ENCODE data around the gene IRF7. TPM values are rescaled to one million over a fixed set of nuclear protein-coding genes. Genes with fewer than 3 reads are reported as not detected.

The IRF7 gene
- total RNA-seq, 1 experiment from 2014 or later = 80.8 TPM

DNA sequence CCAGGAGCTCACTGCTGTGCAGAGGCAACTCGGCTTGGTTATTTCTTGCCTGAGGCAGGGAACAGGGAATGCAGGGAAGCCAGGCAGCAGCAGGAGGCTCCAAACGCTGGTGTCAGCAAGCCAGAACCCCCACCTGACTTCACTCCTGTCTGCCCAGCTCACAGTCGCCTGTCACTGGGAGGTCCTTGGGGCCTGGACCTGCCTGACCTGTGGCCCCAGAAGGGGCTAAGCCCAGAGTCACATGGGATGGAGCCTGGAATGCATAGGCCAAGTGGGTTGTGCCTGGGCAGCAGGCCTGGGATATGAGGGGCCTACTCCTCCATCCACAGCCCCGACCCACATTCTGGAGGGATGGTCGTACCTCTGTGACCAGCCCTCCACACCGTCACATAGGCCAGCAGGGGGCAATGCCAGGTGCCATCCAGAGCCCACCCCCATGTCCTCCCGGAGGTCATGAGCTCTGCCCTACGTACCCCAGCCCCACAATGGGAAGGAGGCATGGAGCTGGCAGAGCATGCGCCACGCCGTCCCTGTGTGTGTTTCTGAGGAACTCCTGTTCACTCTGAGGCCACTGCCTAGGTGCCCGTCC lies 49.7 kb downstream of the IRF7 start:
- H3K4me3 ChIP-seq (ENCODE audit: low read length) = no peak overlapping the region
- no peaks in the 10 kb centered on the region for H3K36me3 ChIP-seq (ENCODE audit: low read depth, low read length)
- ChIA-PET POLR2A (ENCODE audit: unreplicated experiment) (interaction anchor here (0.5 kb wide), 1 partner anchor 272 kb away, joined by 4 read pairs; no protein-coding TSS in a partner anchor), CTCF (no interaction called here)
- ATAC-seq = no peak
- H3K27me3 ChIP-seq (ENCODE audit: low read length) = no peaks in the 10 kb centered on the region
- H4K20me1 ChIP-seq (ENCODE audit: low read length) = 0 out of 2 replicates have a peak, but pooled peaks cover 5% of the 10 kb centered on the region
- no peaks in the 10 kb centered on the region for H3F3A ChIP-seq (ENCODE audit: low read length, unreplicated experiment)
- H3K9me3 ChIP-seq (ENCODE audit: low read length) = no peaks in the 10 kb centered on the region
- no peak overlapping the region for H3K4me2 ChIP-seq (ENCODE audit: low read length)
- H3K79me2 ChIP-seq (ENCODE audit: low read length) = peaks cover 50% of the 10 kb centered on the region
- no peak for DNase-seq
- H3K9me2 ChIP-seq (replicated peaks; ENCODE audit: low read length) = no peaks in the 10 kb centered on the region
- TF ChIP-seq, protein P1, sequence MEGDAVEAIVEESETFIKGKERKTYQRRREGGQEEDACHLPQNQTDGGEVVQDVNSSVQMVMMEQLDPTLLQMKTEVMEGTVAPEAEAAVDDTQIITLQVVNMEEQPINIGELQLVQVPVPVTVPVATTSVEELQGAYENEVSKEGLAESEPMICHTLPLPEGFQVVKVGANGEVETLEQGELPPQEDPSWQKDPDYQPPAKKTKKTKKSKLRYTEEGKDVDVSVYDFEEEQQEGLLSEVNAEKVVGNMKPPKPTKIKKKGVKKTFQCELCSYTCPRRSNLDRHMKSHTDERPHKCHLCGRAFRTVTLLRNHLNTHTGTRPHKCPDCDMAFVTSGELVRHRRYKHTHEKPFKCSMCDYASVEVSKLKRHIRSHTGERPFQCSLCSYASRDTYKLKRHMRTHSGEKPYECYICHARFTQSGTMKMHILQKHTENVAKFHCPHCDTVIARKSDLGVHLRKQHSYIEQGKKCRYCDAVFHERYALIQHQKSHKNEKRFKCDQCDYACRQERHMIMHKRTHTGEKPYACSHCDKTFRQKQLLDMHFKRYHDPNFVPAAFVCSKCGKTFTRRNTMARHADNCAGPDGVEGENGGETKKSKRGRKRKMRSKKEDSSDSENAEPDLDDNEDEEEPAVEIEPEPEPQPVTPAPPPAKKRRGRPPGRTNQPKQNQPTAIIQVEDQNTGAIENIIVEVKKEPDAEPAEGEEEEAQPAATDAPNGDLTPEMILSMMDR (conservative IDR thresholded peaks at IDR 0.05; ENCODE audit: low read depth, low read length) = no peak
- no peak for TF ChIP-seq EZH2 (IDR thresholded peaks at IDR 0.05; ENCODE audit: low read length, unreplicated experiment)
- no peak for TF ChIP-seq EZH2phosphoT487 (IDR thresholded peaks at IDR 0.05; ENCODE audit: borderline replicate concordance, low read length)
- no peak overlapping the region for H3K27ac ChIP-seq (ENCODE audit: low read length)
- H3K4me1 ChIP-seq (ENCODE audit: insufficient read depth, low read length) = peaks cover 32% of the 10 kb centered on the region
- no peak overlapping the region for H3K9ac ChIP-seq (ENCODE audit: low read length)
- intact Hi-C loops (cut with micrococcal nuclease) = loop anchor here (10.0 kb wide), 1 partner anchor 49 kb away; the partner anchor contains the start of gene IRF7
- BruUV-seq (replicated peaks) = no TSS peak
- no peak overlapping the region for H2AFZ ChIP-seq (ENCODE audit: low read length)

- Histone ChIP-seq H3K36me3 (ENCODE audit: low read depth, low read length) (no peaks in the 10 kb centered on the region), H3K79me2 (ENCODE audit: low read length) (peaks cover 50% of the 10 kb centered on the region), H3K9ac (ENCODE audit: low read length) (no peak overlapping the region), H3K4me1 (ENCODE audit: insufficient read depth, low read length) (peaks cover 32% of the 10 kb centered on the region), H3K27me3 (ENCODE audit: low read length) (no peaks in the 10 kb centered on the region), H2AFZ (ENCODE audit: low read length) (no peak overlapping the region), H3K9me2 (replicated peaks; ENCODE audit: low read length) (no peaks in the 10 kb centered on the region), H3F3A (ENCODE audit: low read length, unreplicated experiment) (no peaks in the 10 kb centered on the region), H3K4me2 (ENCODE audit: low read length) (no peak overlapping the region), H3K4me3 (ENCODE audit: low read length) (no peak overlapping the region), H3K9me3 (ENCODE audit: low read length) (no peaks in the 10 kb centered on the region), H4K20me1 (ENCODE audit: low read length) (0 out of 2 replicates have a peak, but pooled peaks cover 5% of the 10 kb centered on the region), H3K27ac (ENCODE audit: low read length) (peak overlapping the region; percentile 18; the same call in 1 of the 2 replicates)
- ATAC-seq (no peak), DNase-seq (peak; percentile 52)
- intact Hi-C loops (cut with micrococcal nuclease) = loop anchor here (10.0 kb wide), 1 partner anchor 51 kb away; the partner anchor contains the start of gene IRF7
- ChIA-PET POLR2A (ENCODE audit: unreplicated experiment) (interaction anchor here (0.6 kb wide), 1 partner anchor 255 kb away, joined by 8 read pairs; the partner anchor contains the start of gene PNPLA2), CTCF (no interaction called here)
- TF ChIP-seq EZH2 (IDR thresholded peaks at IDR 0.05; ENCODE audit: low read length, unreplicated experiment) (no peak), EZH2phosphoT487 (IDR thresholded peaks at IDR 0.05; ENCODE audit: borderline replicate concordance, low read length) (no peak)
- TF ChIP-seq, protein P1 (conservative IDR thresholded peaks at IDR 0.05; ENCODE audit: low read depth, low read length) = no peak
- BruUV-seq (replicated peaks) = no TSS peak
Observed at GRCh38 chr11:563812-564578, 51.8 kb downstream of the IRF7 start.
